SK-N-SH treated with all-trans-retinoic acid at 6 μM for 48 hours (cell line): ENCODE measurements around the gene TCERG1L.

Experiments
- ATAC-seq: fragments of 200-7000 bp; cut with Tn5 transposase; 3 replicates; pipeline ENCODE4 v1.9.1; 2020; ENCODE audit warnings: mild to moderate bottlenecking, moderate library complexity
- ARNTL ChIP-seq: fragments of 450-650 bp; formaldehyde crosslinking; IDR thresholded peaks from 2 replicates; pipeline ENCODE4 v1.5.0; 2020; ENCODE audit warnings: low read depth, mild to moderate bottlenecking, moderate library complexity, borderline replicate concordance
- BACH2 ChIP-seq: fragments of 250-450 bp; sonication (Bioruptor Pico); IDR thresholded peaks from 2 replicates; pipeline ENCODE4 v1.9.0; 2021; ENCODE audit warnings: mild to moderate bottlenecking, borderline replicate concordance
- CSDC2 ChIP-seq: fragments of 250-450 bp; sonication (Bioruptor Pico); IDR thresholded peaks from 2 replicates; pipeline ENCODE4 v1.5.0; 2020; ENCODE audit warnings: mild to moderate bottlenecking, moderate library complexity
- ESRRG ChIP-seq: fragments of 250-450 bp; sonication (Bioruptor Pico); IDR thresholded peaks from 2 replicates; pipeline ENCODE4 v1.6.1; 2021; ENCODE audit warnings: mild to moderate bottlenecking
- ISL1 ChIP-seq: fragments of 250-450 bp; sonication (Bioruptor Pico); IDR thresholded peaks from 2 replicates; pipeline ENCODE4 v2.1.2; 2022; ENCODE audit warnings: mild to moderate bottlenecking, moderate library complexity
- OSR1 ChIP-seq: fragments of 250-450 bp; sonication (Bioruptor Pico); IDR thresholded peaks from 2 replicates; pipeline ENCODE4 v1.8.0; 2022; ENCODE audit warnings: moderate library complexity, mild to moderate bottlenecking, inconsistent platforms
- RARB ChIP-seq: fragments of 250-450 bp; sonication (Bioruptor Pico); IDR thresholded peaks from 2 replicates; pipeline ENCODE4 v1.8.0; 2021; ENCODE audit warnings: mild to moderate bottlenecking, moderate library complexity
- SNAI2 ChIP-seq: fragments of 250-450 bp; sonication (Bioruptor Pico); IDR thresholded peaks from 2 replicates; pipeline ENCODE4 v1.5.0; 2020; ENCODE audit warnings: mild to moderate bottlenecking, moderate library complexity
- TOX ChIP-seq: fragments of 250-450 bp; sonication (Bioruptor Pico); IDR thresholded peaks from 2 replicates; pipeline ENCODE4 v1.8.0; 2021; ENCODE audit warnings: mild to moderate bottlenecking, moderate library complexity, borderline replicate concordance
- ZFP3 ChIP-seq: fragments of 250-450 bp; sonication (Bioruptor Pico); IDR thresholded peaks from 2 replicates; pipeline ENCODE4 v1.5.0; 2020; ENCODE audit warnings: mild to moderate bottlenecking, moderate library complexity
- ZFP30 ChIP-seq: fragments of 450-650 bp; formaldehyde crosslinking; IDR thresholded peaks from 2 replicates; pipeline ENCODE4 v1.5.0; 2022; ENCODE audit warnings: mild to moderate bottlenecking, moderate library complexity
- ZNF565 ChIP-seq: fragments of 450-650 bp; formaldehyde crosslinking; conservative IDR thresholded peaks from 2 replicates; pipeline ENCODE4 v1.5.0; 2020; ENCODE audit warnings: low read depth, mild to moderate bottlenecking, moderate library complexity
- ZNF70 ChIP-seq: fragments of 450-650 bp; formaldehyde crosslinking; IDR thresholded peaks from 2 replicates; pipeline ENCODE4 v1.5.0; 2020; ENCODE audit warnings: mild to moderate bottlenecking, moderate library complexity
- ZNF8 ChIP-seq: fragments of 450-650 bp; formaldehyde crosslinking; IDR thresholded peaks from 2 replicates; pipeline ENCODE4 v1.5.0; 2020; ENCODE audit warnings: mild to moderate bottlenecking, moderate library complexity
- TF ChIP-seq, protein P1 (sequence below): fragments of 250-450 bp; sonication (Bioruptor Pico); IDR thresholded peaks from 2 replicates; pipeline ENCODE4 v1.5.0; 2020; ENCODE audit warnings: mild to moderate bottlenecking, moderate library complexity
- TF ChIP-seq, protein P2 (sequence below): fragments of 250-450 bp; sonication (Bioruptor Pico); IDR thresholded peaks from 2 replicates; pipeline ENCODE4 v1.8.0; 2020; ENCODE audit warnings: mild to moderate bottlenecking, moderate library complexity, borderline replicate concordance
- TF ChIP-seq, protein P3 (sequence below): fragments of 250-450 bp; sonication (Bioruptor Pico); IDR thresholded peaks from 2 replicates; pipeline ENCODE4 v1.5.1; 2020; ENCODE audit warnings: low read depth, mild to moderate bottlenecking, moderate library complexity
- TF ChIP-seq, protein P4 (sequence below): fragments of 250-450 bp; sonication (Bioruptor Pico); IDR thresholded peaks from 2 replicates; pipeline ENCODE4 v1.5.1; 2021; ENCODE audit warnings: mild to moderate bottlenecking, moderate library complexity

The TCERG1L gene

DNA sequence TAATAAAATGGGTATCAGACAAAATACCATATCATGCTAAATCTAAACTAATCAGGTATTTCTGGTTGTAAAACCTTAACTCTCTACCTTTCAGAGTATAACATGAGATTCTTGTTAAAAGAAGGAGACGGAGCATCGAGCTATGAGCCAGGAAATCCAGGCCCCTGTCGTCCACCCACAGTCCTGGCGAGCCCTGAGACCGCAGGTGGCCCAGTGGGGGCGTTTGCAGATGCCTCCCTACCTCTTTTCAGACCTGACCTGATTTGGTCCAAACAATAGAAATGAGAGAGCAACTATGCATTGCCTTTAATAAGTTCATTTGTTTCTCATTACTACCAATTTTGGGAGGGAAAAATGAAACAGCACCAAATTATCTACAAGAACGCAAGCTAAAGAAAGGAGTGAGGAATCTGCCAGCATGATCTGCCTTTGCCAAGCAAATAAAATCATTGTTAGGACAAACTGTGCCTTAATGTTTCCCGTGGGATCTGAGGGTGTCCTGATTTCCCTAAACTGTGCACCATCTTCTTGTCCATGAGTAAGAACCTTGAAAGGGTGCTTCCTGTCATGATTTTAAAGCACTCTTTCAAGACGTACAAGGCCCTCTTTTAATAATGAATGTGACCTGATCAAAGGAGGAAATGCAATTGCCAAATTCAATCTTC, 166.7 kb downstream of the TCERG1L start:
- ATAC-seq: no peak
- no peak for TF ChIP-seq CSDC2 (CRISPR knock-in tag)
- no peak for TF ChIP-seq OSR1 (CRISPR knock-in tag)
- no peak for TF ChIP-seq TOX
- TF ChIP-seq, protein P1, sequence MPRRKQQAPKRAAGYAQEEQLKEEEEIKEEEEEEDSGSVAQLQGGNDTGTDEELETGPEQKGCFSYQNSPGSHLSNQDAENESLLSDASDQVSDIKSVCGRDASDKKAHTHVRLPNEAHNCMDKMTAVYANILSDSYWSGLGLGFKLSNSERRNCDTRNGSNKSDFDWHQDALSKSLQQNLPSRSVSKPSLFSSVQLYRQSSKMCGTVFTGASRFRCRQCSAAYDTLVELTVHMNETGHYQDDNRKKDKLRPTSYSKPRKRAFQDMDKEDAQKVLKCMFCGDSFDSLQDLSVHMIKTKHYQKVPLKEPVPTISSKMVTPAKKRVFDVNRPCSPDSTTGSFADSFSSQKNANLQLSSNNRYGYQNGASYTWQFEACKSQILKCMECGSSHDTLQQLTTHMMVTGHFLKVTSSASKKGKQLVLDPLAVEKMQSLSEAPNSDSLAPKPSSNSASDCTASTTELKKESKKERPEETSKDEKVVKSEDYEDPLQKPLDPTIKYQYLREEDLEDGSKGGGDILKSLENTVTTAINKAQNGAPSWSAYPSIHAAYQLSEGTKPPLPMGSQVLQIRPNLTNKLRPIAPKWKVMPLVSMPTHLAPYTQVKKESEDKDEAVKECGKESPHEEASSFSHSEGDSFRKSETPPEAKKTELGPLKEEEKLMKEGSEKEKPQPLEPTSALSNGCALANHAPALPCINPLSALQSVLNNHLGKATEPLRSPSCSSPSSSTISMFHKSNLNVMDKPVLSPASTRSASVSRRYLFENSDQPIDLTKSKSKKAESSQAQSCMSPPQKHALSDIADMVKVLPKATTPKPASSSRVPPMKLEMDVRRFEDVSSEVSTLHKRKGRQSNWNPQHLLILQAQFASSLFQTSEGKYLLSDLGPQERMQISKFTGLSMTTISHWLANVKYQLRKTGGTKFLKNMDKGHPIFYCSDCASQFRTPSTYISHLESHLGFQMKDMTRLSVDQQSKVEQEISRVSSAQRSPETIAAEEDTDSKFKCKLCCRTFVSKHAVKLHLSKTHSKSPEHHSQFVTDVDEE (CRISPR knock-in tag): no peak
- no peak for TF ChIP-seq ZFP30
- no peak for TF ChIP-seq ZFP3 (CRISPR knock-in tag)
- TF ChIP-seq, protein P2, sequence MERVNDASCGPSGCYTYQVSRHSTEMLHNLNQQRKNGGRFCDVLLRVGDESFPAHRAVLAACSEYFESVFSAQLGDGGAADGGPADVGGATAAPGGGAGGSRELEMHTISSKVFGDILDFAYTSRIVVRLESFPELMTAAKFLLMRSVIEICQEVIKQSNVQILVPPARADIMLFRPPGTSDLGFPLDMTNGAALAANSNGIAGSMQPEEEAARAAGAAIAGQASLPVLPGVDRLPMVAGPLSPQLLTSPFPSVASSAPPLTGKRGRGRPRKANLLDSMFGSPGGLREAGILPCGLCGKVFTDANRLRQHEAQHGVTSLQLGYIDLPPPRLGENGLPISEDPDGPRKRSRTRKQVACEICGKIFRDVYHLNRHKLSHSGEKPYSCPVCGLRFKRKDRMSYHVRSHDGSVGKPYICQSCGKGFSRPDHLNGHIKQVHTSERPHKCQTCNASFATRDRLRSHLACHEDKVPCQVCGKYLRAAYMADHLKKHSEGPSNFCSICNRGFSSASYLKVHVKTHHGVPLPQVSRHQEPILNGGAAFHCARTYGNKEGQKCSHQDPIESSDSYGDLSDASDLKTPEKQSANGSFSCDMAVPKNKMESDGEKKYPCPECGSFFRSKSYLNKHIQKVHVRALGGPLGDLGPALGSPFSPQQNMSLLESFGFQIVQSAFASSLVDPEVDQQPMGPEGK: no peak
- TF ChIP-seq, protein P3, sequence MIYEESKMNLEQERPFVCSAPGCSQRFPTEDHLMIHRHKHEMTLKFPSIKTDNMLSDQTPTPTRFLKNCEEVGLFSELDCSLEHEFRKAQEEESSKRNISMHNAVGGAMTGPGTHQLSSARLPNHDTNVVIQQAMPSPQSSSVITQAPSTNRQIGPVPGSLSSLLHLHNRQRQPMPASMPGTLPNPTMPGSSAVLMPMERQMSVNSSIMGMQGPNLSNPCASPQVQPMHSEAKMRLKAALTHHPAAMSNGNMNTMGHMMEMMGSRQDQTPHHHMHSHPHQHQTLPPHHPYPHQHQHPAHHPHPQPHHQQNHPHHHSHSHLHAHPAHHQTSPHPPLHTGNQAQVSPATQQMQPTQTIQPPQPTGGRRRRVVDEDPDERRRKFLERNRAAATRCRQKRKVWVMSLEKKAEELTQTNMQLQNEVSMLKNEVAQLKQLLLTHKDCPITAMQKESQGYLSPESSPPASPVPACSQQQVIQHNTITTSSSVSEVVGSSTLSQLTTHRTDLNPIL: no peak
- TF ChIP-seq SNAI2 (CRISPR knock-in tag): no peak
- TF ChIP-seq ISL1 (CRISPR knock-in tag): no peak
- no peak for TF ChIP-seq RARB (CRISPR knock-in tag)
- TF ChIP-seq ESRRG: no peak
- TF ChIP-seq, protein P4, sequence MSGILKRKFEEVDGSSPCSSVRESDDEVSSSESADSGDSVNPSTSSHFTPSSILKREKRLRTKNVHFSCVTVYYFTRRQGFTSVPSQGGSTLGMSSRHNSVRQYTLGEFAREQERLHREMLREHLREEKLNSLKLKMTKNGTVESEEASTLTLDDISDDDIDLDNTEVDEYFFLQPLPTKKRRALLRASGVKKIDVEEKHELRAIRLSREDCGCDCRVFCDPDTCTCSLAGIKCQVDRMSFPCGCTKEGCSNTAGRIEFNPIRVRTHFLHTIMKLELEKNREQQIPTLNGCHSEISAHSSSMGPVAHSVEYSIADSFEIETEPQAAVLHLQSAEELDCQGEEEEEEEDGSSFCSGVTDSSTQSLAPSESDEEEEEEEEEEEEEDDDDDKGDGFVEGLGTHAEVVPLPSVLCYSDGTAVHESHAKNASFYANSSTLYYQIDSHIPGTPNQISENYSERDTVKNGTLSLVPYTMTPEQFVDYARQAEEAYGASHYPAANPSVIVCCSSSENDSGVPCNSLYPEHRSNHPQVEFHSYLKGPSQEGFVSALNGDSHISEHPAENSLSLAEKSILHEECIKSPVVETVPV (CRISPR knock-in tag): no peak

DNA sequence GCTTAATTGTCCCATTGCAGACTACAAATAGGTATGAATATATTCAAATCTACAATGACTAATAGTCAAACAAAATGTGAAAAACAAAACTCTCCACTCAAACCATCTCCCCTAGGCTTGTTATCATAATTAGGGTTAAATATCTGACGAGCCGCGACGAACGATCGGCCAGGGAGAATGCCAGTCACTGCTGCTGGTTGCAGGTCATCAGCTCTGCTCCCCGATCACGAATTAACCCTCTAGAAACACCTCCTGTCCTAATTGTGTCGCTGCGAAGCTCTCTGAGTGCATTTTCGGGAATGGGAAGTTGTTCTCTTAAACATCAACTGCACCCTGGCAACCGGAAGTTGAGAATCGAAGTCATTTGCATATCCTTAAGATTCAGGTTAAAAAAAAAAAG, 167.3 kb downstream of the TCERG1L start:
- TF ChIP-seq OSR1 (CRISPR knock-in tag): no peak
- TF ChIP-seq ESRRG: no peak
- no peak for TF ChIP-seq ARNTL (CRISPR knock-in tag)
- TF ChIP-seq ZNF8: no peak
- TF ChIP-seq SNAI2 (CRISPR knock-in tag): no peak
- TF ChIP-seq BACH2 (CRISPR knock-in tag): no peak
- TF ChIP-seq, protein P1 (CRISPR knock-in tag): no peak
- TF ChIP-seq, protein P2: no peak
- no peak for TF ChIP-seq RARB (CRISPR knock-in tag)
- TF ChIP-seq, protein P3: no peak
- no peak for TF ChIP-seq ZNF70
- no peak for TF ChIP-seq ZNF565 (CRISPR knock-in tag)
- no peak for TF ChIP-seq TOX
- no peak for ATAC-seq
